GM06990 (cell line): ENCODE data around the gene PTPRN2.

ENCODE experiments used
- DNase-seq: peaks from one replicate; pipeline ENCODE4 v3.0.0-alpha.2; 2011; ENCODE audit not compliant: insufficient read length; ENCODE audit errors: extremely low read depth
- H3K27me3 ChIP-seq: replicated peaks from 2 replicates; pipeline ENCODE4 v1.6.0; 2011; ENCODE audit warnings: low read length; ENCODE audit not compliant: control insufficient read depth, insufficient read depth
- H3K36me3 ChIP-seq: 2 replicates; pipeline ENCODE4 v1.5.1; 2011; ENCODE audit warnings: low read length; ENCODE audit not compliant: control insufficient read depth, insufficient read depth
- H3K4me3 ChIP-seq: replicated peaks from 2 replicates; pipeline ENCODE4 v1.5.1; 2011; ENCODE audit warnings: low read depth, mild to moderate bottlenecking, control low read depth, low read length
- CTCF ChIP-seq: IDR thresholded peaks from 2 replicates; pipeline ENCODE4 v1.5.1; 2011; ENCODE audit warnings: low read length, control low read depth, mild to moderate bottlenecking, inconsistent platforms; ENCODE audit not compliant: insufficient read depth, poor library complexity, severe bottlenecking

PTPRN2 gene

GRCh38 chr7:157551325-157552070, 1036.1 kb downstream of the PTPRN2 start:
- Histone ChIP-seq H3K27me3 (no peaks in the 10 kb centered on the region), H3K36me3 (no peaks in the 10 kb centered on the region), H3K4me3 (no peak overlapping the region)
- no peak for TF ChIP-seq CTCF
- no peak for DNase-seq

- Histone ChIP-seq H3K27me3 (no peaks in the 10 kb centered on the region), H3K4me3 (no peak overlapping the region), H3K36me3 (no peaks in the 10 kb centered on the region)
- no peak for TF ChIP-seq CTCF
- no peak for DNase-seq
These were observed 1037.0 kb downstream of the PTPRN2 start for GRCh38 chr7:157550300-157551275.

GRCh38 chr7:157549612-157550299, 1037.9 kb downstream of the PTPRN2 start:
- Histone ChIP-seq H3K27me3 (no peaks in the 10 kb centered on the region), H3K36me3 (no peaks in the 10 kb centered on the region), H3K4me3 (no peak overlapping the region)
- TF ChIP-seq CTCF: no peak
- DNase-seq: no peak

GRCh38 chr7:157548691-157549303, 1038.8 kb downstream of the PTPRN2 start:
- no peak for TF ChIP-seq CTCF
- H3K27me3 ChIP-seq: no peaks in the 10 kb centered on the region
- H3K36me3 ChIP-seq: no peaks in the 10 kb centered on the region
- no peak for DNase-seq
- no peak overlapping the region for H3K4me3 ChIP-seq

GRCh38 chr7:157547611-157548010, 1040.0 kb downstream of the PTPRN2 start:
- no peak for DNase-seq
- TF ChIP-seq CTCF: no peak
- H3K27me3 ChIP-seq: no peaks in the 10 kb centered on the region
- no peaks in the 10 kb centered on the region for H3K36me3 ChIP-seq
- no peak overlapping the region for H3K4me3 ChIP-seq
